Rectal smooth muscle tissue (tissue), 1 donor: ENCODE results near the gene SNRNP35.
"Not testable (repeated sequence)": the region's sequence is repeated elsewhere in the genome, so short reads cannot be mapped to it uniquely, and the experiment has no call there.

Source experiments
- H3K27ac ChIP-seq: one replicate; pipeline ENCODE4 v1.7.0; 2013; ENCODE audit warnings: low read depth, low read length, inconsistent platforms
- H3K27me3 ChIP-seq: one replicate; pipeline ENCODE4 v1.7.0; 2013; ENCODE audit warnings: low read length; ENCODE audit not compliant: control insufficient read depth, insufficient read depth
- H3K36me3 ChIP-seq: one replicate; pipeline ENCODE4 v1.7.0; 2013; ENCODE audit warnings: low read length; ENCODE audit not compliant: control insufficient read depth, insufficient read depth
- H3K4me1 ChIP-seq: one replicate; pipeline ENCODE4 v1.7.0; 2013; ENCODE audit warnings: low read length; ENCODE audit not compliant: control insufficient read depth, insufficient read depth
- H3K4me3 ChIP-seq: one replicate; pipeline ENCODE4 v1.7.0; 2013; ENCODE audit warnings: low read length
- H3K9ac ChIP-seq: one replicate; pipeline ENCODE4 v1.7.0; 2013; ENCODE audit warnings: low read length

The SNRNP35 gene

GRCh38 chr12:123436017-123436964, 21.6 kb upstream of the SNRNP35 start, which contains the start of gene RILPL2:
RILPL2 (minus strand) TSS chr12:123436684; CDS start chr12:123436420, 264 bp downstream.
- peak within 1 kb of the TSS; percentile 54 for H3K27ac ChIP-seq

GRCh38 chr12:123441523-123442164, 16.3 kb upstream of the SNRNP35 start:
- Histone ChIP-seq H3K9ac (no peak overlapping the region), H3K4me1 (peaks cover 2% of the 10 kb centered on the region), H3K27me3 (no peaks in the 10 kb centered on the region), H3K36me3 (no peaks in the 10 kb centered on the region), H3K27ac (no peak overlapping the region), H3K4me3 (no peak overlapping the region)

More at GRCh38 chr12:123436017-123436964, 21.6 kb upstream of the SNRNP35 start, which contains the start of gene RILPL2:
- no peaks in the 10 kb centered on the region for H3K27me3 ChIP-seq
- peaks cover 6% of the 10 kb centered on the region for H3K4me1 ChIP-seq
- peak within 1 kb of the TSS; percentile 20 for H3K9ac ChIP-seq
- H3K4me3 ChIP-seq, result peak within 1 kb of the TSS; percentile 78
- H3K36me3 ChIP-seq, result no peaks in the 10 kb centered on the region

- no peaks in the 10 kb centered on the region for H3K36me3 ChIP-seq
- H3K9ac ChIP-seq, result no peak overlapping the region
- no peak overlapping the region for H3K27ac ChIP-seq
- no peak overlapping the region for H3K4me3 ChIP-seq
- H3K4me1 ChIP-seq, result no peaks in the 10 kb centered on the region
- H3K27me3 ChIP-seq, result no peaks in the 10 kb centered on the region
Observed at GRCh38 chr12:123442774-123443173, 15.2 kb upstream of the SNRNP35 start.

GRCh38 chr12:123444092-123445026, 13.6 kb upstream of the SNRNP35 start:
- Histone ChIP-seq H3K27ac (no peak overlapping the region), H3K4me3 (no peak overlapping the region), H3K9ac (no peak overlapping the region), H3K4me1 (no peaks in the 10 kb centered on the region), H3K36me3 (no peaks in the 10 kb centered on the region), H3K27me3 (no peaks in the 10 kb centered on the region)

- no peaks in the 10 kb centered on the region for H3K27me3 ChIP-seq
- H3K27ac ChIP-seq, result no peak overlapping the region
- no peak overlapping the region for H3K9ac ChIP-seq
- H3K36me3 ChIP-seq, result no peaks in the 10 kb centered on the region
- H3K4me3 ChIP-seq, result no peak overlapping the region
- no peaks in the 10 kb centered on the region for H3K4me1 ChIP-seq
Observed at GRCh38 chr12:123445388-123446332, 12.3 kb upstream of the SNRNP35 start.

- H3K36me3 ChIP-seq, result no peaks in the 10 kb centered on the region
- no peaks in the 10 kb centered on the region for H3K27me3 ChIP-seq
- no peak overlapping the region for H3K9ac ChIP-seq
- H3K4me1 ChIP-seq, result no peaks in the 10 kb centered on the region
- H3K27ac ChIP-seq, result peak overlapping the region; percentile 22
- H3K4me3 ChIP-seq, result no peak overlapping the region
Observed at GRCh38 chr12:123446333-123446713, 11.6 kb upstream of the SNRNP35 start.

- H3K4me1 ChIP-seq, result no peaks in the 10 kb centered on the region
- no peak overlapping the region for H3K4me3 ChIP-seq
- no peak overlapping the region for H3K9ac ChIP-seq
- H3K36me3 ChIP-seq, result no peaks in the 10 kb centered on the region
- H3K27ac ChIP-seq, result no peak overlapping the region
- H3K27me3 ChIP-seq, result no peaks in the 10 kb centered on the region
Observed at GRCh38 chr12:123449249-123449733, 8.6 kb upstream of the SNRNP35 start.

- Histone ChIP-seq H3K27ac (no peak overlapping the region), H3K36me3 (no peaks in the 10 kb centered on the region), H3K4me3 (no peak overlapping the region), H3K27me3 (no peaks in the 10 kb centered on the region), H3K4me1 (no peaks in the 10 kb centered on the region), H3K9ac (no peak overlapping the region)
Observed at GRCh38 chr12:123449856-123450255, 8.1 kb upstream of the SNRNP35 start.

GRCh38 chr12:123450636-123451035, 7.3 kb upstream of the SNRNP35 start:
- Histone ChIP-seq H3K27me3 (no peaks in the 10 kb centered on the region), H3K36me3 (no peaks in the 10 kb centered on the region), H3K4me1 (no peaks in the 10 kb centered on the region), H3K9ac (no peak overlapping the region), H3K4me3 (no peak overlapping the region), H3K27ac (no peak overlapping the region)

- H3K4me3 ChIP-seq, H3K27me3 ChIP-seq, H3K4me1 ChIP-seq, H3K27ac ChIP-seq, H3K9ac ChIP-seq, H3K36me3 ChIP-seq: not testable (repeated sequence)
Observed at GRCh38 chr12:123452276-123452550, 5.7 kb upstream of the SNRNP35 start.

GRCh38 chr12:123453165-123453564, 4.8 kb upstream of the SNRNP35 start:
- Histone ChIP-seq H3K36me3 (no peaks in the 10 kb centered on the region), H3K9ac (no peak overlapping the region), H3K27ac (no peak overlapping the region), H3K4me1 (no peaks in the 10 kb centered on the region), H3K27me3 (no peaks in the 10 kb centered on the region), H3K4me3 (no peak overlapping the region)
